IMR-90 (cell line): ENCODE data around the gene SUGCT. TPM values are rescaled to one million over a fixed set of nuclear protein-coding genes. Genes with fewer than 3 reads are reported as not detected.

Experiments used
- ATAC-seq: fragments of 200-7000 bp; cut with Tn5 transposase; 2 replicates; pipeline ENCODE4 v1.9.1; 2020; ENCODE audit warnings: low read depth, mild to moderate bottlenecking, moderate library complexity
- BruUV-seq: library from RNA; stranded (reverse); fragments of 400-500 nt; replicated peaks from 2 replicates; lab custom pipeline; 2021; lab: Mats Ljungman, UMichigan
- CTCF ChIA-PET: fragments of 300-600 bp; formaldehyde crosslinking; extraction: SDS; loops from one replicate; lab custom pipeline; 2021; ENCODE audit warnings: antibody characterized with exemption; lab: Yijun Ruan, JAX
- POLR2A ChIA-PET: fragments of 300-600 bp; sonication (Branson Sonifier 250); formaldehyde crosslinking; loops from one replicate; lab custom pipeline; 2022; ENCODE audit warnings: antibody characterized with exemption; ENCODE audit not compliant: unreplicated experiment; lab: Charles Lee
- DNase-seq: peaks from one replicate; pipeline ENCODE4 v3.0.0; 2013
- H2AFZ ChIP-seq: replicated peaks from 2 replicates; pipeline ENCODE3; 2013; ENCODE audit warnings: low read length, mild to moderate bottlenecking; ENCODE audit not compliant: poor library complexity
- H2AK5ac ChIP-seq: 2 replicates; pipeline ENCODE4 v1.6.1; 2013; ENCODE audit warnings: low read depth, low read length, inconsistent platforms
- H2AK9ac ChIP-seq: replicated peaks from 2 replicates; pipeline ENCODE3; 2013; ENCODE audit warnings: mild to moderate bottlenecking, low read depth, low read length, moderate library complexity; ENCODE audit not compliant: poor library complexity
- H2BK120ac ChIP-seq: 2 replicates; pipeline ENCODE4 v1.6.1; 2013; ENCODE audit warnings: low read depth, low read length, inconsistent platforms
- H2BK15ac ChIP-seq: 3 replicates; pipeline ENCODE4 v1.6.1; 2013; ENCODE audit warnings: low read depth, low read length, inconsistent platforms
- H2BK20ac ChIP-seq: 2 replicates; pipeline ENCODE4 v1.6.1; 2013; ENCODE audit warnings: low read depth, mild to moderate bottlenecking, inconsistent platforms, low read length, moderate library complexity
- H2BK5ac ChIP-seq: 2 replicates; pipeline ENCODE4 v1.6.1; 2013; ENCODE audit warnings: mild to moderate bottlenecking, low read depth, low read length, inconsistent platforms; ENCODE audit not compliant: poor library complexity, severe bottlenecking
- H3K14ac ChIP-seq: replicated peaks from 2 replicates; pipeline ENCODE4 v1.6.1; 2013; ENCODE audit warnings: low read depth, low read length, inconsistent platforms
- H3K18ac ChIP-seq: 2 replicates; pipeline ENCODE4 v1.6.1; 2013; ENCODE audit warnings: low read depth, low read length, control low read depth
- H3K23ac ChIP-seq: 2 replicates; pipeline ENCODE4 v1.6.1; 2013; ENCODE audit warnings: low read depth, low read length, inconsistent platforms
- H3K27ac ChIP-seq: 2 replicates; pipeline ENCODE4 v1.5.1; 2013; ENCODE audit warnings: mild to moderate bottlenecking, control low read depth, low read length; ENCODE audit not compliant: insufficient read depth
- H3K27me3 ChIP-seq: 2 replicates; pipeline ENCODE4 v1.6.1; 2013; ENCODE audit warnings: low read length; ENCODE audit not compliant: control insufficient read depth, insufficient read depth
- H3K36me3 ChIP-seq: 2 replicates; pipeline ENCODE4 v1.6.1; 2013; ENCODE audit warnings: low read length, mixed read lengths; ENCODE audit not compliant: control insufficient read depth, insufficient read depth
- H3K4ac ChIP-seq: 2 replicates; pipeline ENCODE4 v1.6.1; 2013; ENCODE audit warnings: low read depth, low read length, inconsistent platforms
- H3K4me1 ChIP-seq: 2 replicates; pipeline ENCODE4 v1.6.1; 2013; ENCODE audit warnings: low read length, mixed read lengths; ENCODE audit not compliant: control insufficient read depth, insufficient read depth
- H3K4me2 ChIP-seq: 2 replicates; pipeline ENCODE4 v1.6.1; 2013; ENCODE audit warnings: low read depth, mild to moderate bottlenecking, control low read depth, low read length, moderate library complexity
- H3K4me3 ChIP-seq: 2 replicates; pipeline ENCODE4 v1.5.1; 2013; ENCODE audit warnings: low read depth, mild to moderate bottlenecking, control low read depth, low read length, moderate library complexity; ENCODE audit not compliant: insufficient read depth
- H3K56ac ChIP-seq: 2 replicates; pipeline ENCODE4 v1.6.1; 2013; ENCODE audit warnings: low read length, inconsistent platforms; ENCODE audit not compliant: insufficient read depth; ENCODE audit errors: extremely low read depth
- H3K79me1 ChIP-seq, 2 experiments: 2 replicates each; pipeline ENCODE4 v1.6.1; 2013; ENCODE audit warnings: low read length in 2 of 2, inconsistent platforms in 1 of 2, low read depth in 1 of 2
- H3K9ac ChIP-seq: 2 replicates; pipeline ENCODE4 v1.6.1; 2013; ENCODE audit warnings: low read depth, low read length, control low read depth
- H3K9me1 ChIP-seq: 2 replicates; pipeline ENCODE4 v1.6.1; 2013; ENCODE audit warnings: low read length, inconsistent platforms; ENCODE audit not compliant: insufficient read depth
- H3K9me3 ChIP-seq: 2 replicates; pipeline ENCODE4 v1.6.1; 2013; ENCODE audit warnings: low read length; ENCODE audit not compliant: control insufficient read depth, insufficient read depth
- H4K20me1 ChIP-seq: 2 replicates; pipeline ENCODE4 v1.6.1; 2013; ENCODE audit warnings: low read length, inconsistent platforms; ENCODE audit not compliant: insufficient read depth
- H4K5ac ChIP-seq: 2 replicates; pipeline ENCODE4 v1.6.1; 2013; ENCODE audit warnings: mild to moderate bottlenecking, low read depth, low read length, control low read depth
- H4K8ac ChIP-seq, 2 experiments: 2 replicates each; pipeline ENCODE4 v1.6.1; 2013; ENCODE audit warnings: low read depth in 2 of 2, low read length in 2 of 2, control low read depth in 1 of 2, inconsistent platforms in 1 of 2
- H4K91ac ChIP-seq: 2 replicates; pipeline ENCODE4 v1.6.1; 2013; ENCODE audit warnings: low read depth, low read length, inconsistent platforms; ENCODE audit not compliant: insufficient read depth
- BHLHE40 ChIP-seq: fragments of 150-350 bp; IDR thresholded peaks from 2 replicates; pipeline ENCODE4 v1.6.1; 2016; ENCODE audit warnings: mild to moderate bottlenecking, low read depth, low read length
- CHD1 ChIP-seq: IDR thresholded peaks from 2 replicates; pipeline ENCODE4 v1.6.1; 2012; ENCODE audit warnings: low read depth, low read length, improper control_type of control experiment
- ELK1 ChIP-seq: fragments of 150-350 bp; IDR thresholded peaks from 2 replicates; pipeline ENCODE4 v1.6.1; 2016; ENCODE audit warnings: low read depth, mild to moderate bottlenecking, low read length, moderate library complexity, borderline replicate concordance
- MAZ ChIP-seq: IDR thresholded peaks from 2 replicates; pipeline ENCODE4 v1.6.1; 2012; ENCODE audit warnings: low read depth, mild to moderate bottlenecking, low read length, improper control_type of control experiment, moderate library complexity, borderline replicate concordance
- NFE2L2 ChIP-seq: fragments of 150-350 bp; IDR thresholded peaks from 2 replicates; pipeline ENCODE4 v1.6.1; 2016; ENCODE audit warnings: low read depth, mild to moderate bottlenecking, low read length
- POLR2A ChIP-seq: IDR thresholded peaks from 2 replicates; pipeline ENCODE4 v1.6.1; 2012; ENCODE audit warnings: mild to moderate bottlenecking, low read depth, low read length
- RFX5 ChIP-seq: IDR thresholded peaks from 2 replicates; pipeline ENCODE4 v1.8.0; 2012; ENCODE audit warnings: low read depth, mild to moderate bottlenecking, low read length, moderate library complexity
- WGBS, 2 experiments: methylation state at CpG; one replicate each; pipeline versions ENCODE4 v1.1.5 to v1.1.7; 2013; ENCODE audit warnings: missing lambda C conversion rate in 2 of 2; ENCODE audit not compliant: insufficient read length in 1 of 2; ENCODE audit errors: extremely low coverage in 2 of 2; 5-methylcytosine and 5-hydroxymethylcytosine counted together
- dilution Hi-C: fragments of 300-500 bp; cut with HindIII; formaldehyde crosslinking; loops from one replicate; pipeline ENCODE4 v1.14.3; 2018; ENCODE audit warnings: low sequenced_read_pairs; ENCODE audit not compliant: unreplicated experiment
- in situ Hi-C: fragments of 300-500 bp; cut with MboI; formaldehyde crosslinking; loops from 3 replicates; pipeline ENCODE4 v1.14.3; 2019; ENCODE audit warnings: low sequenced_read_pairs, inconsistent platforms, mixed read lengths
- intact Hi-C: fragments of 100-400 bp; cut with micrococcal nuclease; formaldehyde crosslinking; loops from 2 replicates; pipeline ENCODE4 v1.10.0; 2022
- polyA plus RNA-seq, 3 experiments: library from polyadenylated mRNA; depleted of rRNA; stranded (reverse); fragments of >200 nt; gene quantifications; 2 replicates each; pipeline ENCODE4 v1.2.3, GENCODE V29; 2012; ENCODE audit warnings: low replicate concordance in 1 of 3
- total RNA-seq: library from RNA; depleted of rRNA; stranded (reverse); fragments of >200 nt; gene quantifications from 2 replicates; pipeline ENCODE4 v1.2.3, GENCODE V29; 2012

The SUGCT gene
- total and polyA plus RNA-seq, 2 of the 4 experiments (the other 2 are of a cell fraction): 5.9 to 8.3 TPM

DNA sequence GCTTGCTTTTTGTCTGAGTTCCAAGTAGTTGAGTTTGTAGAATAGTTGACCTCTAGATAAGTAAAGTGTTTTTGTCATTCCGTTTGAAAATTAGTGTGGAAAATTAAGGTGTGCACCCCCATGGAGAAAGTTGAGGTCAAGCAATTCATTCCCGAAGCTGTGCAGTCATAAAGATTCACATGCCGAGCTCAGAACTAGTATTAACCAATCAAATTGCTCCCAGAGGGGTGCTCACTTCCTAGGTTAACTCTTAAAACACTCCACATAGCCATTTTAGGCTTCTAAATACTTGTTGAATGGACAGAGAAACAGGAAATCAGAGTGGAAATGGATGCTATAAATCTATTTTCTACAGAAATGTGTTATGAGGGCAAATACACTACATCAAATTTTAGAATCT lies 638.9 kb downstream of the SUGCT start:
- POLR2A ChIA-PET: no interaction called here
- no peak overlapping the region for H2AK9ac ChIP-seq
- BruUV-seq: no TSS peak
- H3K9me1 ChIP-seq: no peaks in the 10 kb centered on the region
- H3K14ac ChIP-seq: no peak overlapping the region
- WGBS, 2 experiments: no CpG with 5 or more reads among the region's 3 CpGs
- in situ Hi-C loops (no loop called here), dilution Hi-C loops (no loop called here), intact Hi-C loops (no loop called here)
- no peaks in the 10 kb centered on the region for H3K4me1 ChIP-seq
- no peak overlapping the region for H3K9ac ChIP-seq
- H2BK20ac ChIP-seq: no peak overlapping the region
- H2BK5ac ChIP-seq: no peak overlapping the region
- no peak overlapping the region for H3K56ac ChIP-seq
- H3K27ac ChIP-seq: no peak overlapping the region
- H3K4me2 ChIP-seq: no peak overlapping the region
- H3K79me1 ChIP-seq: no peaks in the 10 kb centered on the region
- no peak overlapping the region for H3K18ac ChIP-seq
- H4K20me1 ChIP-seq: no peaks in the 10 kb centered on the region
- no peak for DNase-seq
- H3K23ac ChIP-seq: no peak overlapping the region
- no peaks in the 10 kb centered on the region for H3K27me3 ChIP-seq
- no peak overlapping the region for H2AFZ ChIP-seq
- no peak overlapping the region for H4K5ac ChIP-seq
- TF ChIP-seq CHD1 (no peak), POLR2A (no peak), NFE2L2 (no peak), BHLHE40 (no peak), MAZ (no peak), ELK1 (no peak), RFX5 (no peak)
- H3K9me3 ChIP-seq: no peaks in the 10 kb centered on the region
- H2BK15ac ChIP-seq: no peak overlapping the region
- no peak overlapping the region for H4K8ac ChIP-seq
- no peak overlapping the region for H2AK5ac ChIP-seq
- H3K4ac ChIP-seq: no peak overlapping the region
- ATAC-seq: no peak
- no peaks in the 10 kb centered on the region for H3K36me3 ChIP-seq
- no peak overlapping the region for H4K91ac ChIP-seq
- CTCF ChIA-PET: no interaction called here
- no peak overlapping the region for H2BK120ac ChIP-seq
- H3K4me3 ChIP-seq: no peak overlapping the region
